Right lobe of liver (tissue), 6 donors: Measurements from ENCODE around the gene COL19A1. TPM values are rescaled to one million over a fixed set of nuclear protein-coding genes. Genes with fewer than 3 reads are reported as not detected.

Experiments
- ATAC-seq, 4 donors: fragments of 200-7000 bp; cut with Tn5 transposase; one replicate each; pipeline ENCODE4 v1.9.1; 2020; ENCODE audit warnings: mild to moderate bottlenecking in 4 of 4, moderate library complexity in 4 of 4
- DNase-seq, 3 donors: peaks; one replicate each; pipeline ENCODE4 v3.0.0-alpha.2; 2020
- H3K27ac ChIP-seq, 3 donors: fragments of 200-600 bp; one replicate each; pipeline ENCODE4 v1.8.0; 2022
- H3K27me3 ChIP-seq, 2 donors: fragments of 200-600 bp; one replicate each; pipeline ENCODE4 v1.8.0; 2022
- H3K36me3 ChIP-seq, 4 donors: fragments of 200-600 bp; sonication (generic) in 1 of 4; one replicate each; pipeline versions ENCODE4 v1.5.1 to v1.8.0; 2017 to 2022; ENCODE audit warnings: control low read depth in 1 of 4
- H3K4me1 ChIP-seq, 4 donors: fragments of 200-600 bp; sonication (generic) in 1 of 4; one replicate each; pipeline versions ENCODE4 v1.5.1 to v1.8.0; 2017 to 2022; ENCODE audit warnings: control low read depth in 1 of 4
- H3K4me3 ChIP-seq, 3 donors: fragments of 200-600 bp; one replicate each; pipeline ENCODE4 v1.8.0; 2022
- H3K9me3 ChIP-seq, 4 donors: fragments of 200-600 bp; sonication (generic) in 1 of 4; one replicate each; pipeline versions ENCODE4 v1.5.1 to v1.8.0; 2017 to 2022; ENCODE audit warnings: control low read depth in 1 of 4
- POLR2A ChIP-seq: fragments of 450-650 bp; IDR thresholded peaks from one replicate; pipeline ENCODE4 v1.6.1; 2017; ENCODE audit warnings: antibody characterized with exemption, mild to moderate bottlenecking
- WGBS: methylation state at CpG from one replicate; pipeline ENCODE4 v1.1.6; 2018; ENCODE audit warnings: low coverage, low lambda C conversion rate; ENCODE audit not compliant: insufficient coverage; ENCODE audit errors: missing lambda C conversion rate; 5-methylcytosine and 5-hydroxymethylcytosine counted together
- intact Hi-C, 2 donors: fragments of 100-400 bp; cut with DNase I; formaldehyde crosslinking; loops; one replicate each; pipeline versions ENCODE4 v1.11.2 to v1.14.1; 2022
- total RNA-seq, 6 experiments: library from RNA; depleted of rRNA in 2 of 6; stranded (reverse); fragments of >200 nt in 2 of 6; fragmentation: NEBNext Ultra II Directional in 3 of 6; extraction: Animal tissue kit (Norgen Biotek cat#: 25700) in 3 of 6; gene quantifications; one replicate each; pipeline versions ENCODE4 v1.1.0 to v1.2.4, GENCODE V29; 2016 to 2023
- TF ChIP-seq, protein P1 (sequence below), 4 donors: fragments of 200-600 bp in 3 of 4; fragments of 450-650 bp in 1 of 4; IDR thresholded peaks; one replicate each; pipeline versions ENCODE4 v1.5.1 to v1.8.0; 2016 to 2022; ENCODE audit warnings: antibody characterized with exemption in 4 of 4, mild to moderate bottlenecking in 2 of 4
- donor health status: DM: no; HTN: yes; CAD: no.
- donor health status: DM: no; HTN: no; CAD: no.
- donor health status: DM: no; HTN: no; CAD: no.
- donor health status: DM: no; HTN: yes; CAD: no.
- donor health status: DM: no; HTN: yes; CAD: no.

Gene COL19A1
- total RNA-seq, 6 experiments from 2014 or later, result 0.18 to 0.39 (median 0.27) TPM; not detected in 2

- Histone ChIP-seq H3K36me3 (no peaks in the 10 kb centered on the region), H3K4me1 (no peaks in the 10 kb centered on the region), H3K27me3 (no peaks in the 10 kb centered on the region), H3K9me3 (no peaks in the 10 kb centered on the region), H3K4me3 (no peak overlapping the region), H3K27ac (no peak overlapping the region)
- intact Hi-C loops, result no loop called here
- ATAC-seq (no peak), DNase-seq (no peak)
- WGBS, result 24% methylated on average over 1 of the region's 1 CpG
- TF ChIP-seq POLR2A, result no peak
- TF ChIP-seq, protein P1, sequence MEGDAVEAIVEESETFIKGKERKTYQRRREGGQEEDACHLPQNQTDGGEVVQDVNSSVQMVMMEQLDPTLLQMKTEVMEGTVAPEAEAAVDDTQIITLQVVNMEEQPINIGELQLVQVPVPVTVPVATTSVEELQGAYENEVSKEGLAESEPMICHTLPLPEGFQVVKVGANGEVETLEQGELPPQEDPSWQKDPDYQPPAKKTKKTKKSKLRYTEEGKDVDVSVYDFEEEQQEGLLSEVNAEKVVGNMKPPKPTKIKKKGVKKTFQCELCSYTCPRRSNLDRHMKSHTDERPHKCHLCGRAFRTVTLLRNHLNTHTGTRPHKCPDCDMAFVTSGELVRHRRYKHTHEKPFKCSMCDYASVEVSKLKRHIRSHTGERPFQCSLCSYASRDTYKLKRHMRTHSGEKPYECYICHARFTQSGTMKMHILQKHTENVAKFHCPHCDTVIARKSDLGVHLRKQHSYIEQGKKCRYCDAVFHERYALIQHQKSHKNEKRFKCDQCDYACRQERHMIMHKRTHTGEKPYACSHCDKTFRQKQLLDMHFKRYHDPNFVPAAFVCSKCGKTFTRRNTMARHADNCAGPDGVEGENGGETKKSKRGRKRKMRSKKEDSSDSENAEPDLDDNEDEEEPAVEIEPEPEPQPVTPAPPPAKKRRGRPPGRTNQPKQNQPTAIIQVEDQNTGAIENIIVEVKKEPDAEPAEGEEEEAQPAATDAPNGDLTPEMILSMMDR (IDR thresholded peaks at IDR 0.05), result no peak
Observed at GRCh38 chr6:69926745-69927144, 60.4 kb downstream of the COL19A1 start.

DNA sequence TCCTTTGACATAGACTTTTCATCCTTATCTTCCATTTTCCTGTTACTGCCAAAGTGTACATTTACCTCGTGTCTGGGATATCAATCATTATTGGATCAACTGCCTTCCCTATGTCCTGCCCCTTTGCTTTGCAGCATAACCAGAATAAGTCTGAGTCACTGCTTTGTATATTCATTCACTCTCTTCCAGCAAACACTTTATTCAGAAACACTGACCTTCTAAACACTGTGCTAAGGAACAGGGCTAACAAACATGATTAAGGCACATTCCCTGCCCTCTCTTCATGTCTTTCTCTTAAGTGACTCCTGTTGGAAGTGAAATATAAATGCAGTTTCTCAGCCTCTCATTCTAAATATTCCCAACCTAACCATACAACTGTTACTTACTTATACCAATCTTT is 66.9 kb downstream of the COL19A1 start:
- DNase-seq, result no peak
- WGBS, result 10% methylated on average over 1 of the region's 1 CpG
- ATAC-seq, result no peak
- Histone ChIP-seq H3K9me3 (no peaks in the 10 kb centered on the region), H3K36me3 (no peaks in the 10 kb centered on the region), H3K27me3 (no peaks in the 10 kb centered on the region), H3K4me1 (no peaks in the 10 kb centered on the region), H3K27ac (no peak overlapping the region), H3K4me3 (no peak overlapping the region)
- no peak for TF ChIP-seq POLR2A
- TF ChIP-seq, protein P1 (IDR thresholded peaks at IDR 0.05), result no peak
- intact Hi-C loops, result no loop called here

DNA sequence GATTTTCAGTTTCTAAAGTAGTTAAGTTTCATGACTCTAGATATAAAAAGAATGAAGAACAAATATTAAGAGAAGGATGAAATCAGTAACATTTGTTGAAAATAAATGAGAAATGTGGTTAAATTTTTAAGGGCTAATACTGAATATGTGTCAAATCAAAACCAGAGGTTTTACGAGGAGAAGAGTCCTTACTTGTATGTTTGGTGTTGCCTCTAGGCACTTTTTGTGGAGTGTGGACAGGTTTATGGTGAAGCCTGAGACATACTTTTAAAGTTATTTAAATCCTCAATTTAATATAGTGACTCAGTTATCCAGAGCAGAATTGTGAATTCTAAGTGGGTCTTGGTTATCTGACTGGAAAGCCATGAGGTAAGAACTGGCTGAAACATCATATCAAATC is 68.7 kb downstream of the COL19A1 start:
- TF ChIP-seq POLR2A, result no peak
- TF ChIP-seq, protein P1 (IDR thresholded peaks at IDR 0.05), result no peak
- Histone ChIP-seq H3K9me3 (no peaks in the 10 kb centered on the region), H3K27me3 (no peaks in the 10 kb centered on the region), H3K36me3 (no peaks in the 10 kb centered on the region), H3K4me3 (no peak overlapping the region), H3K27ac (no peak overlapping the region), H3K4me1 (no peaks in the 10 kb centered on the region)
- 67% methylated on average over 1 of the region's 1 CpG for WGBS
- no peak for ATAC-seq
- intact Hi-C loops, result no loop called here
- no peak for DNase-seq

- H3K9me3 ChIP-seq, result no peaks in the 10 kb centered on the region
- H3K27ac ChIP-seq, result no peak overlapping the region
- no peaks in the 10 kb centered on the region for H3K36me3 ChIP-seq
- TF ChIP-seq, protein P1 (IDR thresholded peaks at IDR 0.05), result no peak
- H3K27me3 ChIP-seq, result no peaks in the 10 kb centered on the region
- no peaks in the 10 kb centered on the region for H3K4me1 ChIP-seq
- intact Hi-C loops, result no loop called here
- no peak for DNase-seq
- peak; percentile 36 to 86 (median 74) for ATAC-seq
- H3K4me3 ChIP-seq, result no peak overlapping the region
Observed at GRCh38 chr6:69936674-69937363, 70.5 kb downstream of the COL19A1 start.
